BLaER1 treated with 17β-estradiol and CSF1 and Interleukin-3, amounts not matched to agents 10 nM and 100 nM (cell line): ENCODE results near the gene TNS4.
A peak's percentile ranks its signal among the peaks of the same experiment; 100 is the strongest.

Source experiments
- H3K27ac ChIP-seq, 11 experiments: shearing (Covaris generic); formaldehyde crosslinking; 2 replicates each; pipeline ENCODE4 v1.8.1; 2022
- H3K27me3 ChIP-seq, 11 experiments: shearing (Covaris generic); formaldehyde crosslinking; 2 replicates each; pipeline ENCODE4 v1.8.1; 2022
- H3K36me3 ChIP-seq, 11 experiments: shearing (Covaris generic); formaldehyde crosslinking; 2 replicates each; pipeline ENCODE4 v1.8.1; 2022
- H3K4me1 ChIP-seq, 10 experiments: shearing (Covaris generic); formaldehyde crosslinking; 2 replicates each; pipeline ENCODE4 v1.8.1; 2022
- H3K4me2 ChIP-seq, 11 experiments: shearing (Covaris generic); formaldehyde crosslinking; 2 replicates each; pipeline ENCODE4 v1.8.1; 2022
- H3K4me3 ChIP-seq, 10 experiments: shearing (Covaris generic); formaldehyde crosslinking; 2 replicates each; pipeline ENCODE4 v1.8.1; 2022
- H3K9ac ChIP-seq, 11 experiments: shearing (Covaris generic); formaldehyde crosslinking; 2 replicates each; pipeline ENCODE4 v1.8.1; 2022
- H3K9me3 ChIP-seq, 11 experiments: shearing (Covaris generic); formaldehyde crosslinking; replicated peaks in 1 of 11; 2 replicates each; pipeline ENCODE4 v1.8.1; 2022
- H4K20me1 ChIP-seq, 11 experiments: shearing (Covaris generic); formaldehyde crosslinking; 2 replicates each; pipeline ENCODE4 v1.8.1; 2022
- Cebpa-rat ChIP-seq, 11 experiments: shearing (Covaris generic); IDR thresholded peaks; 2 replicates each; pipeline ENCODE4 v1.8.1; 2022

The TNS4 gene

DNA sequence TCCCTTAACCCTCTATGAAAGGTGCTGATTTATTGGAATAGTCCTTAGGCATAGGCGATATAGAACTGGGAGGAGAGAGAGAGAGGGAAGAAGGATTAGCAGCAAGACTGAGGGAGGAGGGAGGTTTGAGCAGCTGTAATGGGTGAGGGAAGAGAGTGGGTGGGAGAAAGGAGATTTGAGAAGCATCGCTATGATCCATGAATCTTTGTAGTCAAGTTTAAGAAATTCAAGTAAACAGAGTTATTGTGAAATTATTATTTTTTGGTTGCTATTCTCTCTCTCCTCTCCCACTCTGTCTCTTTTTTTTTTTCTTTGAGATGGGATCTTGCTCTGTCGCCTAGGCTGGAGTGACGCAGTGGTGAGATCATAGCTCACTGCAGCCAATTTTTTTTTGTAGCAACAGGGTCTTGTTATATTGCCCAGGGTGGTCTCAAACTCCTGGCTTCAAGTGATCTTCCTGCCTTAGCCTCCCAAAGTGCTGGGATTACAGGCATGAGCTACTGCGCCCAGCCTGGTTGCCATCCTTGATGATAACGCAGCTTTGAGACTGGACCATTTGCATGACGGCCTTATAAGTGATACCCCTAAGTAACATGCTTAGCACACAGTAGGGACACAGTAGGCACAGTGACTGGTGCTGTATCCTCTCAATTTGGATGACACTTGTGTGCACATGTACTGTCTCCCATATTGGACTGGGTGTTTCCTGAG lies 21.0 kb upstream of the TNS4 start:
- no peak overlapping the region for H3K9ac ChIP-seq
- peaks cover 0 to 25% (median 0%) of the 10 kb centered on the region in 11 experiments; a peak in 5 of 22 replicates for H3K27me3 ChIP-seq
- peak overlapping the region in 2 of 11 experiments; percentile 5 to 69; a peak in 2 of 22 replicates for H3K27ac ChIP-seq
- H4K20me1 ChIP-seq: no peaks in the 10 kb centered on the region
- peaks cover 35 to 55% (median 48%) of the 10 kb centered on the region in 10 experiments for H3K4me1 ChIP-seq
- peak overlapping the region in 4 of 11 experiments; percentile 1 to 98 (median 76); a peak in 4 of 22 replicates for H3K4me2 ChIP-seq
- H3K36me3 ChIP-seq: peaks cover 0 to 66% (median 30%) of the 10 kb centered on the region in 11 experiments; a peak in 17 of 22 replicates
- no peak overlapping the region for H3K4me3 ChIP-seq
- H3K9me3 ChIP-seq: peaks cover 21 to 50% (median 34%) of the 10 kb centered on the region in 11 experiments
- no peak for TF ChIP-seq Cebpa-rat (IDR thresholded peaks at IDR 0.05)

DNA sequence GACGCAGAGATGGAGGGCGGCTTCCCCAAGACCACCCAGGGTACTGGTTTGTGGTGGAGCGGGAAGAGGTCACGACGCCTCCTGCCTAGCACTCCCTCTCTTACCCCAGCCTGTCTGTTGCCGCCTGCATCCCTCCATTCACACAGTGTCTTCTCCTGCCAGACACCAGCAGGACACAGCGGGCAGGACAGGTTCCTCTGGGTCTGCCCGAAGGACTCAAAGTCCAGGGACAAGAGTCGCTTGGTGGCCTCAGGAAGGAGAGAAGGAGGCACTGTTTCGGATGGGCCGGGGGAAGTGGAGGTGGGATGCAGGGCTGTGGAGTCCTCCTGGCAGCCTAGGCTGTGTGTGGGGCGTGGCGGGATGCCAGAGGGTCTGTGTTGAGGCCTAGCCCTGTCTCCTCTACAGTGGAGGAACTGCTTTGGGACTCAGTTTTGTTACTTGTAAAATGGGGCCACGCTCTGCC lies 19.6 kb upstream of the TNS4 start:
- H3K27me3 ChIP-seq: peaks cover 0 to 27% (median 0%) of the 10 kb centered on the region in 11 experiments; a peak in 5 of 22 replicates
- no peak for TF ChIP-seq Cebpa-rat (IDR thresholded peaks at IDR 0.05)
- H3K27ac ChIP-seq: peak overlapping the region in 8 of 11 experiments; percentile 44 to 87 (median 58); a peak in 15 of 22 replicates
- peak overlapping the region; percentile 36 to 98 (median 88) for H3K4me2 ChIP-seq
- H3K9ac ChIP-seq: peak overlapping the region in 3 of 11 experiments; percentile 25 to 47 (median 33); a peak in 4 of 22 replicates
- H3K9me3 ChIP-seq: peaks cover 21 to 49% (median 34%) of the 10 kb centered on the region in 11 experiments
- no peaks in the 10 kb centered on the region for H4K20me1 ChIP-seq
- H3K4me1 ChIP-seq: peaks cover 46 to 66% (median 62%) of the 10 kb centered on the region in 10 experiments
- peak overlapping the region in 2 of 10 experiments; percentile 14 to 19; a peak in 2 of 20 replicates for H3K4me3 ChIP-seq
- peaks cover 0 to 58% (median 30%) of the 10 kb centered on the region in 11 experiments; a peak in 17 of 22 replicates for H3K36me3 ChIP-seq

DNA sequence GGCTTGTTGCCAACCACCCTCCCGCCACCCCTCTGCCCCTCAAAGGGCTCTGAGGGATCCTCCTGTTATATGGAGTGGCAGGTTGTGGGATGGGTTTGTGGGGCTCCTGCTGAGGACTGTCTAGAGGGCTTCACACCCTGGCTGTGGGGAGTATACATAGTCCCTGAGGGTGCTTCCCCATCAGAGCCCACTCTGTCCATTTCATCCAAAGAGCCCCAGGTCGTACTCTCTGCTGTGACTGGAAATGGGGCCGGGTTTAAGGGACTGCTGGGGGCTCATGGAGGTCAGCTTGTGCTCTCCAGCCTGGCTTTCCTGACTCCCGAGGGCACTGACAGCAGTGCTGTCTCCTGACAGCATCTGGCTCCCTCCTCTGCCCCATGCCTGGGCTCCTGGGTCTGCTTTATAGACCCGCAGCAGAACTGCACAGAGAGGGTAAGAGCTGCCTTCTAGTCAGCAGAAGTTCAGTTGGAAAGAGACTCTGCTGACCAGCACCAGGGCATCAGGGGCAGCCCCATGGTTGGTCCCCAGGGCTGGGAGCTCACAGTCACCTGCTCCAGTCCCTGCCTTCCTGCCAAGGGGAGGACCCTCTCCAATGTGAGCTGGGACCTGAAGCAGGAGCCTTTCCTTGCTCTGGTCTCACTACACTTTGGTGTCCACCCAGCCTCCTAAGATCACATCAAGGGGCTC lies 17.8 kb upstream of the TNS4 start:
- Histone ChIP-seq H3K27ac (peak overlapping the region in 8 of 11 experiments; percentile 28 to 90 (median 81); a peak in 15 of 22 replicates), H3K4me3 (peak overlapping the region in 5 of 10 experiments; percentile 47 to 63 (median 59); a peak in 7 of 20 replicates), H3K9ac (peak overlapping the region in 8 of 11 experiments; percentile 0 to 80 (median 70); a peak in 13 of 22 replicates), H3K36me3 (peaks cover 0 to 40% (median 20%) of the 10 kb centered on the region in 11 experiments; a peak in 17 of 22 replicates), H3K27me3 (peaks cover 0 to 32% (median 0%) of the 10 kb centered on the region in 11 experiments; a peak in 5 of 22 replicates), H4K20me1 (no peaks in the 10 kb centered on the region), H3K9me3 (peaks cover 4 to 31% (median 18%) of the 10 kb centered on the region in 11 experiments), H3K4me2 (peak overlapping the region; percentile 81 to 98 (median 92)), H3K4me1 (peaks cover 59 to 84% (median 79%) of the 10 kb centered on the region in 10 experiments)
- no peak for TF ChIP-seq Cebpa-rat (IDR thresholded peaks at IDR 0.05)

DNA sequence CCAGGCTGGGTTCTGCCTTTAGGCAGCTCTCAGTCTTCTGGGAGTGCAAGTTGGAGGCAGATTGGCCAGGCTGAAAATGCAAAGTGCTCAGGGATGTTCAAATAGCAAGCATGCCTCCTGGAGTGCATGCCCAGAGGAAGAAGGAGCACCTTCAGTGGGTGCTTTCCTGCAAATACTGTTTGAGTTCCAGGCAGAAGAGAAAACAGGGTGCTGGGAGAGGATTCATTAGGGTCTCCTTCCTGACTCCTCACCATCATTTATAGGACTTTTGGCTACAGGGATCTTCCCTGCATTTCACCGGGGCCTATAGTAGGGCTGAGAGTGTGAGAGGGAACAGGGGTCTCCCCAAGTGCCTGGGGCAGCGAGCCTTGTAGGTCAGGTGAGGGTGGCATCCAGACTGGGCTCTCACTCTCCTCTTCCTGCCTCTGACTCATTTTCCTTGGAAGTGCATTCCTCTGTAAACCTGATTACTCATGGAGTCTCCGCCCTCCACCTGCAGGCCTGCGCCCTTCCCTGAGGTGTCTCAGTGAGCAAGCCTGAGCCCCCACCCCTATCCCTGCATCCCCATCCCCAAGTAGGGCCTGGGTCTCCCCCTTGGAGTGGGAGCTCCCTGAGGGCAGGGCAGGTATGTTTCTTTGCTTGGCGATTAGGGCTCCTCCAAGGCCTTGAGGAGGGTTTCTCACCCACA lies 17.1 kb upstream of the TNS4 start:
- Histone ChIP-seq H3K4me1 (peaks cover 59 to 91% (median 84%) of the 10 kb centered on the region in 10 experiments), H3K4me3 (peak overlapping the region in 5 of 10 experiments; percentile 47 to 63 (median 59); a peak in 9 of 20 replicates), H3K27me3 (peaks cover 0 to 32% (median 0%) of the 10 kb centered on the region in 11 experiments; a peak in 5 of 22 replicates)

DNA sequence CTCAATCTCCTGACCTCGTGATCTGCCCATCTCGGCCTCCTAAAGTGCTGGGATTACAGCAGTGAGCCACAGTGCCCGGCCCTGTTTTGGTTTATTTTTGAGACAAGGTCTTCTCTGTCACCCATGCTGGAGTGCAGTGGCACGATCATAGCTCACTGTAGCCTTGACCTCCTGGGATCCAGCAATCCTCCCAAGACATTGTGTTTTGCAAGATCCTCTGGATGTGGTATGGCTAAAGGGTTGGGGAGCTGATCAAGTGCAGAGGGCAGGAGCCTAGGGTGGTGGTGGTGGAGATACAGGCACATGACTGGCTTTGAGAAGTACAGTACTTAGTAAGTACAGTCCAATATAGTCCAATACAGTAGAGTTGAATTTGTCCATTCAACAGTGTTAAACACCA lies 16.6 kb upstream of the TNS4 start:
- Histone ChIP-seq H3K4me2 (peak overlapping the region; percentile 81 to 98 (median 92)), H3K4me3 (peak overlapping the region in 6 of 10 experiments; percentile 42 to 63 (median 56); a peak in 13 of 20 replicates), H3K9me3 (peaks cover 0 to 18% (median 5%) of the 10 kb centered on the region in 11 experiments; a peak in 15 of 22 replicates), H3K4me1 (peaks cover 59 to 97% (median 85%) of the 10 kb centered on the region in 10 experiments), H4K20me1 (no peaks in the 10 kb centered on the region), H3K27me3 (peaks cover 0 to 32% (median 0%) of the 10 kb centered on the region in 11 experiments; a peak in 5 of 22 replicates), H3K9ac (peak overlapping the region in 9 of 11 experiments; percentile 26 to 80 (median 67); a peak in 16 of 22 replicates), H3K27ac (peak overlapping the region in 8 of 11 experiments; percentile 73 to 90 (median 81); a peak in 17 of 22 replicates), H3K36me3 (peaks cover 0 to 27% (median 7%) of the 10 kb centered on the region in 11 experiments; a peak in 14 of 22 replicates)
- no peak for TF ChIP-seq Cebpa-rat (IDR thresholded peaks at IDR 0.05)

More for the DNA sequence above, 17.1 kb upstream of the TNS4 start:
- Histone ChIP-seq H3K27ac (peak overlapping the region in 8 of 11 experiments; percentile 73 to 90 (median 81); a peak in 15 of 22 replicates), H4K20me1 (no peaks in the 10 kb centered on the region), H3K9ac (peak overlapping the region in 8 of 11 experiments; percentile 38 to 80 (median 70); a peak in 14 of 22 replicates), H3K4me2 (peak overlapping the region; percentile 81 to 98 (median 92)), H3K36me3 (peaks cover 0 to 33% (median 13%) of the 10 kb centered on the region in 11 experiments; a peak in 16 of 22 replicates), H3K9me3 (peaks cover 0 to 24% (median 11%) of the 10 kb centered on the region in 11 experiments; a peak in 19 of 22 replicates)
- TF ChIP-seq Cebpa-rat (IDR thresholded peaks at IDR 0.05): no peak

DNA sequence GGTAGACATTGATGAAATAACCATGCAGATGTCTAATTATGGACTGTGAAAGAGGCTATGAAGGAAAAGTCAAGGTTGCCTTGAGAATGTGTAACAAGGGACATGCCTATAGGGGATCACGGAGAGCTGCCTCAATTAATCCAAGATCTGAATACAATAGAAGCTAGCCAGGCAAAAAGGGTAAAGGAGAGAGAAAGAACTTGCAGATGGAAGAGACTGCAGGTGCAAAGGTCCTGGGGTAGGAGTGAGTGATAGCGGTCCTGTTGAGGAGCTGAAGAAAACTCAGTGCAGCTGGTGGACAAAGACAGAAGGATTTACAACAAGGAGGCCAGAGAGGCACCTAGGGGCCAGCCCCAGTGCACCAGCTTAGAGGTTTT lies 15.9 kb upstream of the TNS4 start:
- TF ChIP-seq Cebpa-rat (IDR thresholded peaks at IDR 0.05): no peak
- peaks cover 0 to 32% (median 0%) of the 10 kb centered on the region in 11 experiments; a peak in 5 of 22 replicates for H3K27me3 ChIP-seq
- peak overlapping the region in 9 of 11 experiments; percentile 49 to 90 (median 81); a peak in 18 of 22 replicates for H3K27ac ChIP-seq
- H3K9ac ChIP-seq: peak overlapping the region in 10 of 11 experiments; percentile 16 to 80 (median 63); a peak in 17 of 22 replicates
- peaks cover 0 to 20% (median under 1%) of the 10 kb centered on the region in 11 experiments; a peak in 9 of 22 replicates for H3K36me3 ChIP-seq
- no peaks in the 10 kb centered on the region for H4K20me1 ChIP-seq
- peak overlapping the region; percentile 81 to 98 (median 92) for H3K4me2 ChIP-seq
- peaks cover 59 to 99% (median 89%) of the 10 kb centered on the region in 10 experiments for H3K4me1 ChIP-seq
- H3K4me3 ChIP-seq: peak overlapping the region in 9 of 10 experiments; percentile 16 to 63 (median 52); a peak in 16 of 20 replicates
- H3K9me3 ChIP-seq: peaks cover 0 to 11% (median 0%) of the 10 kb centered on the region in 11 experiments; a peak in 4 of 22 replicates

DNA sequence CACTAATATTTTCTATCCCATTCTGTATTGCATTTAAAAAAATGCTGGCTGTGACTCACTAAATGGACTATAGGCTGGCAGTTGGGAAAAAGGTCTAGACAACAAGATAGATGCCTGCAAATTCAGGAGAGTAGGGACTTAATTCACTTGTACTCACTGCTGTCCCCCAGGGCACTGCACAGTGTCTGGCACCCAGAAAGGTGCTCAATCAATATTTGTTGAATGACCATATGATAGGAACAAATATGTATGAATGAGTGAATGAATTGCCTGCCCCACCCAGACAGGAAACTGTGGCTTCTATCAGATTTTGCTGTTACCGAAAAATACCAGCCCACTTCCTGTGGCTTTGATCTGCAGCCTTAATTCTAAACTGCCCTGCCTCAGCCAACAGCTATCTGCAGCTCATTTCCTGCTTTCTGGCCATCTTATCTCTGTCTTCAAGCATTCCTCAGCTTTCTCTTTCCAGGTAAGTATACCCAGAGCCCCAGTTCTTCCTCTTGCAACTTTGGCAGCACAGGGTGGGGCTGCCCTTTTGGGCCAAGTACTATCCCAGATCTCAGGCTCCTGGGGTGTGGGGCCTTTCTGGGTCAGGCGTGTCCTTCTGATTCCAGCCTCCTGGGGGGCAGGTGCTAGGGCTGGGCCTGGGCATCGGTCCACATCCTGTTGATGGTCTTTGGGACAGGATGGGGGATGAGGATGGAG lies 15.3 kb upstream of the TNS4 start:
- peak overlapping the region in 9 of 10 experiments; percentile 16 to 63 (median 52); a peak in 16 of 20 replicates for H3K4me3 ChIP-seq
- peaks cover 0 to 32% (median 0%) of the 10 kb centered on the region in 11 experiments; a peak in 5 of 22 replicates for H3K27me3 ChIP-seq
- peak overlapping the region; percentile 81 to 98 (median 92) for H3K4me2 ChIP-seq
- H3K4me1 ChIP-seq: peaks cover 58 to 99% (median 90%) of the 10 kb centered on the region in 10 experiments
- peaks cover 0 to 9% (median 0%) of the 10 kb centered on the region in 11 experiments; a peak in 4 of 22 replicates for H3K9me3 ChIP-seq
- TF ChIP-seq Cebpa-rat (IDR thresholded peaks at IDR 0.05): no peak
- H3K27ac ChIP-seq: peak overlapping the region in 10 of 11 experiments; percentile 32 to 90 (median 79); a peak in 19 of 22 replicates
- H4K20me1 ChIP-seq: no peaks in the 10 kb centered on the region
- peaks cover 0 to 16% (median 0%) of the 10 kb centered on the region in 11 experiments; a peak in 7 of 22 replicates for H3K36me3 ChIP-seq
- H3K9ac ChIP-seq: peak overlapping the region in 10 of 11 experiments; percentile 16 to 80 (median 63); a peak in 17 of 22 replicates
